Upper lobe of right lung (tissue), 1 donor: ENCODE results near the gene ARID4B. TPM values are rescaled to one million over a fixed set of nuclear protein-coding genes. Genes with fewer than 3 reads are reported as not detected.

Source experiments
- ATAC-seq: fragments of 200-7000 bp; cut with Tn5 transposase; one replicate; pipeline ENCODE4 v1.9.1; 2020; ENCODE audit warnings: mild to moderate bottlenecking, moderate library complexity
- DNase-seq: peaks from one replicate; pipeline ENCODE4 v3.0.0-alpha.2; 2020
- H3K27ac ChIP-seq: fragments of 200-600 bp; one replicate; pipeline ENCODE4 v1.8.0; 2022
- H3K27me3 ChIP-seq: fragments of 200-600 bp; one replicate; pipeline ENCODE4 v1.8.0; 2022; ENCODE audit warnings: mild to moderate bottlenecking
- H3K36me3 ChIP-seq: fragments of 200-600 bp; one replicate; pipeline ENCODE4 v1.8.0; 2022
- H3K4me1 ChIP-seq: fragments of 200-600 bp; one replicate; pipeline ENCODE4 v1.8.0; 2022
- H3K4me3 ChIP-seq: fragments of 200-600 bp; one replicate; pipeline ENCODE4 v1.8.0; 2022; ENCODE audit warnings: mild to moderate bottlenecking
- H3K9me3 ChIP-seq: fragments of 200-600 bp; one replicate; pipeline ENCODE4 v1.8.0; 2022
- CTCF ChIP-seq: fragments of 200-600 bp; IDR thresholded peaks from one replicate; pipeline ENCODE4 v1.8.0; 2022; ENCODE audit warnings: antibody characterized with exemption
- intact Hi-C: fragments of 100-400 bp; cut with DNase I; formaldehyde crosslinking; loops from one replicate; pipeline ENCODE4 v1.11.0; 2022
- total RNA-seq: library from RNA; stranded (reverse); fragmentation: NEBNext Ultra II Directional; extraction: Animal tissue kit (Norgen Biotek cat#: 25700); gene quantifications from one replicate; pipeline ENCODE4 v1.2.1, GENCODE V29; 2021
- donor health status: DM: no; HTN: yes; CAD: no; lungs with severe emphysema.

ARID4B gene
- total RNA-seq, 1 donor from 2014 or later = 38.7 TPM

GRCh38 chr1:235331401-235331800, 3.4 kb upstream of the ARID4B start:
- Histone ChIP-seq H3K9me3 (no peaks in the 10 kb centered on the region), H3K4me3 (no peak overlapping the region), H3K36me3 (peaks cover 14% of the 10 kb centered on the region), H3K27me3 (no peaks in the 10 kb centered on the region), H3K4me1 (peaks cover 35% of the 10 kb centered on the region), H3K27ac (no peak overlapping the region)
- ATAC-seq (no peak), DNase-seq (no peak)
- intact Hi-C loops = no loop called here
- no peak for TF ChIP-seq CTCF

DNA sequence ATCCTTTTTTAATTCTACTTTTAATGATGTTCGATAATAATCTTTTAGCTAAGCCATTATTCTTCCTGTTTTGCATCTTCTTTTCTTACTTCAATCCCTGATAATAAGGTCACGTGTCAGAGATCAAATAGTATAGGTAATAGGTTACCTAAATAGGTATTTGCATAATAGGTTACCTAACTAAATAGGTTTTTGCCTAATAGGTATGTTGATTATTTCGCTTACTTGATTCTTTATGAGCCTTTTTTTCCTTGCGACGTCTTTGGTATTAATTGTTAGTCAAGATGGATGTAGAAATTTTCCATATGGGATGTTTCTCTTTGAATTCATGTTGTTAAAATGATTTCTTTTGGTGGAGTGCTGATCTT, 2.9 kb upstream of the ARID4B start:
- intact Hi-C loops = no loop called here
- ATAC-seq = no peak
- peaks cover 9% of the 10 kb centered on the region for H3K36me3 ChIP-seq
- no peak overlapping the region for H3K27ac ChIP-seq
- H3K27me3 ChIP-seq = no peaks in the 10 kb centered on the region
- H3K9me3 ChIP-seq = no peaks in the 10 kb centered on the region
- no peak for DNase-seq
- no peak for TF ChIP-seq CTCF
- H3K4me1 ChIP-seq = peaks cover 37% of the 10 kb centered on the region
- H3K4me3 ChIP-seq = no peak overlapping the region

DNA sequence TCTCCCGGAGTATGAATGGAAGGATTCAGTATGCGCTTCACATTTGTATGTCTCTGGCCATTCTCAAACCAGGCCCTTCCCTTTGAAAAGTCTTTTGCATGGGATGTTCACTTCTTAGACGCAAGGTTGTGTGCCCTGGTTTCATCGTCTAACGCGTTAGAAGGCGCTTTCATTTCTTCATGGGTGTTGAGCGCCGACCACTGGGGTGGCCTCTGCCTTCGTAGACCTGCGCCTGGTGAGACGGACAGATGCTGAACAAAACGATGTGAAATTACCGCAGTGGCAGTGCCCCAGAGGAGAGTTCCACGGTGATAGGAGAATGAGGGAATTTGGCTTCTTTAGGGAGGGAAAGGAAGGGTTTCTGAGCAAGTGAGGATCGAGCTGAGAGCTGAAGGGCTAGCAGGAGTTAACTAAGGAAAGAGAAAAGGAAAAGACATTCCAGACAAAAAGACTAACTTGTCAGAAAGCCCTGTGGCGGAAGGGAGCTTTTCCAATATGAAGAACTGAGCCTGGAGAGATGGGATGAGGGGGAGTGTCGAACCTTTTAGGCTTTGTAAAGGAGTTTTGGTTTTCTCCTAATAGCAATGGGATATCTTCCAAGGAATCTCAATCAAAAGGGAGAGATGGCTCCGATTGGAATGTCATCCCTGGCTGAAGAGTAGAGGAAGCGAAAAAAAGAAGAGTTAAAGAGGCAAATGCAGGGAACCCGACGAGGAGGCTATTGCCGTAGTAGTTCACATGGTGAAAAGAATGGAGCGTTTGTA, 1.3 kb upstream of the ARID4B start:
- H3K27me3 ChIP-seq = no peaks in the 10 kb centered on the region
- H3K4me3 ChIP-seq = peak overlapping the region; percentile 70
- H3K9me3 ChIP-seq = no peaks in the 10 kb centered on the region
- no peak for TF ChIP-seq CTCF
- no peak for DNase-seq
- H3K36me3 ChIP-seq = no peaks in the 10 kb centered on the region
- ATAC-seq = no peak
- intact Hi-C loops = no loop called here
- peaks cover 52% of the 10 kb centered on the region for H3K4me1 ChIP-seq
- peak overlapping the region; percentile 87 for H3K27ac ChIP-seq

DNA sequence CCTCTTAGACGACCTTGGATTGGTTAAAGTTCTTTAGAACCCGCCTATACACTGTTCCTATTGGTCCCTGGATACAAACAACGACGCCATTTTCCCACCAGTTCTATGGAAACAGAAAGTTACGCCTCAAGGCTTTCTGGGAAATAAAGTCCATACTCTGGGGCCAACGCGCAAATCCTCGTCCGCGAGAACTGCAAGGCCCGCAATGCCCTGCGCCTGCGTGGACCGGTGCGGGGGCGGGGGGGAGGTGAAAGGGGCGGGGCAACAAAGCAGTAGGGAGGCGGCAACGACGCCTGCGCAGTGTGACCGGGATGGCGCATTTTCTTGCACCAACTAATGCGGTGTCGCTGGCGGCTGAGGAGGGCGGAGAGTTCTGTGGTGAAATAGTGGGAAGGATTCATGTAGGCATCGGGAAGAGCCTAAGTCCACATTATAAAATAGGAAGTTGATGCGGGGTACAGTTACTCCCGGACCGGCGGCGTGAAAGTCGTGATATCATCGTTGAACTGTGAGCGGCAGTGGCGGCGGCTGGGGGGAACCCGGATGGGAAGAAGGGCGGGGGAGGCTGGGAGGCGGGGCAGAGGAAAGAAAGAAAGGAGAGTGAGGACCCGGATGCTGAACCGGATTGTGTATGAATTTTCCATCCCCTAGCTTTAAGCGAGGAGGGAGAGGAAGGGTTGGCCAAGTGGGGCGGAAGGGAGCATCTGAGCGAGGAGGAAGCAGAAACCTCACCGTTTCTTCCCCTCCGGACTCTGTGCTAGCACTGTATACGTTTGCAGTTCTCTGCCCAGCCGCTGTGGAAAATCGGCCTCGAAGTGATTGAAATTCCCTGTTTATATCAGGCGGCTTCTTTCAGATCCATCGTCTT, 526 bp upstream of the ARID4B start, which contains the start of gene GGPS1:
Gene GGPS1 (plus strand): TSS at position 300 of the 868 bp plus-strand sequence. CDS start 6,695 bp downstream, outside the sequence.
- Histone ChIP-seq H3K27me3 (no peaks in the 10 kb centered on the region), H3K36me3 (no peaks in the 10 kb centered on the region), H3K9me3 (no peaks in the 10 kb centered on the region), H3K4me3 (peak within 1 kb of the TSS; percentile 70), H3K4me1 (peaks cover 58% of the 10 kb centered on the region), H3K27ac (peak within 1 kb of the TSS; percentile 92)
- DNase-seq = peak; percentile 99
- intact Hi-C loops = no loop called here
- TF ChIP-seq CTCF = peak; percentile 25
- peak; percentile 94 for ATAC-seq

DNA sequence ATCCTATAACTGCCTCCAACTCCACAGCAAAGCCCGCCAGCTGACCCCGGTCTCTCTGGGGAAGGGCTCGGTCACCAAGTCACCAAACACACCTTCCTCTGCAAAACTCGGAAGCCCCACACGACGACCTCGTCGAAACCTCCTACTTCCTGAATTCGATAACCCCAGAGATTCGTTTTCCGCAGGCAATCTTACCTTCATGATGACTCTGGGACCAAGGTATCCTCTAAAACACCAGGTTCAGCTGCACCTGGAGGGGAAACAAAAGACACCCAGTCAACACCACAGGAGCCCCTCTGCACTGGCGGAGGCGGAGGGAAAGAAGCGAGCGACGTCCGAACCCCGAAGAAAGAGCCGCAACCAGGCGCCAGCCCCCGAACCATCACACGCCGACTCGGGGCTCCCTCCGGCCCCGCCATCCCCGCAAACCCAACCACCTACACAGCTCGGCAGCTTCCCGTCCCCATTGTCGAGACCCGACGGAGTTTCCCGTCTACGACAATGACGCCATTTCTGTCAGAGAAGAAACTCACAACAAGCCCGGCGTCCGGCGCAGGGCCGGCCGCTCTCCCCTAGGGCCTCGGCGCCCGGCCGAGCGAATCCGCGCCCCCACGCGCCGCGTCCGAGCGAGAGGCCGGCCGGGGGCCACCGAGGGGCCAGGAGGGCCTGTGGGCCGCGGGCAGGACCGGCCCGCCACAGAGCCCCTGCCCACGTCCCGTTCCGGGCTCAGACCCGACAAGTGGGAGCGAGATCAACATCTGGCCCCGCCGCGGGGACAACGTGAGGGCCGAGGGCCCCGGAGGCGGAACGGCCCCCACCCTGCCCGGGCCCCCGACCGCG, 1.0 kb downstream of the ARID4B start:
- peak; percentile 74 for DNase-seq
- peak; percentile 2 for ATAC-seq
- Histone ChIP-seq H3K4me3 (peak overlapping the region; percentile 70), H3K9me3 (no peaks in the 10 kb centered on the region), H3K4me1 (peaks cover 51% of the 10 kb centered on the region), H3K36me3 (no peaks in the 10 kb centered on the region), H3K27me3 (no peaks in the 10 kb centered on the region), H3K27ac (peak overlapping the region; percentile 92)
- intact Hi-C loops = no loop called here
- TF ChIP-seq CTCF = no peak
